GM21528 (cell line): ENCODE results near the gene DNLZ.
"Not testable (repeated sequence)": the region's sequence is repeated elsewhere in the genome, so short reads cannot be mapped to it uniquely, and the experiment has no call there.

ENCODE experiments used
- ATAC-seq: cut with Tn5 transposase; IDR thresholded peaks from one replicate; pipeline ENCODE4 v1.9.1; 2021; ENCODE audit warnings: mild to moderate bottlenecking, moderate library complexity; ENCODE audit not compliant: unreplicated experiment, low FRiP score

DNLZ gene

GRCh38 chr9:136320972-136321371 lies 42.6 kb downstream of the DNLZ start:
- not testable (repeated sequence) for ATAC-seq

GRCh38 chr9:136319955-136320354 lies 43.6 kb downstream of the DNLZ start:
- not testable (repeated sequence) for ATAC-seq

DNA sequence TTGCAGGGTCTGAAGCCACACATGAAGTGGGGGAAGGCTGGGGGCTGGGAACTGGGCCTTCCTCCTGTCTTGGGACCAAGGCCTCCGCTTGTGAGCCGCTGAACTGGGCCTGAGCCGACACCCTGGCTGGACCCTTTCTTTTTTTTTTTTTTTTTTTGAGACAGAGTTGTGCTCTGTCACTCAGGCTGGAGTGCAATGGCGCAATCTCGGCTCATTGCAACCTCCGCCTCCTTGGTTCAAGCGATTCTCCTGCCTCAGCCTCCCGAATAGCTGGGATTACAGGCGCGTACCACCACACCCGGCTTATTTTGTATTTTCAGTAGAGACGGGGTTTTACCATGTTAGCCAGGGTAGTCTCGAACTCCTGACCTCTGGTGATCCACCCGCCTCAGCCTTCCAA lies 44.3 kb downstream of the DNLZ start:
- ATAC-seq = not testable (repeated sequence)

DNA sequence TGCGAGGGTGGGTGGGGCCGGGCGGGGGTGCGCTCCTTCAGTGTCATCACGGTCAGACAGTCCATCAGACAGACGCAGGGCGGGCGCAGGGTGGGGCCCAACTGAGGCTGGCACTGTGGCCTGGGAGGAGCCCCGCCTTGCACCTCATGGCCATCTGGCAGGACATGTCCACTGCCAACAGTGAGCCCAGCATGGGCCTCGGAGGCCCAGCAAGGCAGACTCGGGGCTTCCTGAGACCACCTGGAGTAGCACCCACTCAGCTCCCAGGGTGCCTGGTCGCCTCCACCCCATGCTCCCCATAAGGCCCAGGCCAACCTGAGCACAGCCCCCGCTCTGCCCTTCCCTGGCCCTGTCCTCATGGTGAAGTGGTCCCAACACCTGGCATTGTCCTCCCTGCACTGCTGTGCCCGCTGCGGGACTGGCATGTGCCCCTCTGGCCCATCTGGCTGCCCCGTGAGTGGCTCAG lies 44.7 kb downstream of the DNLZ start:
- ATAC-seq = no peak

DNA sequence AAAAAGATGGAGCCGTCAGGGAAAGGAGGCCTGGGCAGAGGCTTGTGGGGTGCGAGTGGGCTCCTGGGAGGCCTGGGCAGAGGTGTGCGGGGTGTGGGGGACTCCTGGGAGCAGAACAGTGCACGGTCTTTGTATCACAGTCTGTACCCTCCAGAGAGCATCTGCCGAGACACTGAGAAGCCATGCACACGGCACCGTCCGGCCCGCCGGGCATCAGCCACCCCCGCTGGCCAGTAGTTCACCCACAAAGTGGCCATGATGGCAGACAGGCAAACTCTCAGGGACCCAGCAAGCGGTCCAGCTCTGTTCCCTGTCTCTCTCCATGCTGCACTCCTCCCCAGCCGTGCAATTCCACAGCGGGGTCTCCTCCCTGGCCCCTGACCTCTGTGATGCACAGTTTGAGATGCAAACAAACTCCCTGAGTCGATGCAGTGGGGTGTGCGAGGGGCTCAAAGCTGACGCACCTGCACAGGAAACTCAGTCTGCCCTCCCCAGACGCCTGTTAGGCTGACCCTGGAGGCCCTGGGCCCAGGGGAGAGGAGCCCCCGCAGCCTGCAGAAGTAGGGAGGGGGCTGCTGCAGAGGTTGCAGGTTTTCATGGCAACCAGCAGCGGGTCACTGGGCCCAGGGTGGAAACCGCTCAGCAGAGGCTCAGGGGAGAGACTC lies 45.3 kb downstream of the DNLZ start:
- ATAC-seq = no peak

DNA sequence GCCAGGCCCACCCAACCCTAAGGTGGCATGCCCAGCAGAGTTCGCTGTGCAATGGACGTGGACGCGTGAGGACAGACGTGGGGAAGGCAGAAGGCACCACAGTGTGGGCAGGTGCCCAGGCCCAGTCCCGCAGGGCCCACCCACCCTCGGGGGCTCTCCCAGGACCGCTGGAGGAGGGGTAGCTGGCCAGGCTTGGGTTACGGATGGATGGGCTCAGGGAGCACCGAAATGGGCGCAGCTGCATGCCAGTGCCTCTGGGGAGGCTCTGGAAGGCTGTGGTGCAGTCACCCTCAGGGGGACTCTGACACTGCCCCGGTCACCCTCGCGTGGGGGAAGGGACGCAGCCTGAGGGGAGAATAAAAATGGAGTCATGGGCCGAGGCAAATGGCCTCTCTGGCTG lies 45.8 kb downstream of the DNLZ start:
- no peak for ATAC-seq

DNA sequence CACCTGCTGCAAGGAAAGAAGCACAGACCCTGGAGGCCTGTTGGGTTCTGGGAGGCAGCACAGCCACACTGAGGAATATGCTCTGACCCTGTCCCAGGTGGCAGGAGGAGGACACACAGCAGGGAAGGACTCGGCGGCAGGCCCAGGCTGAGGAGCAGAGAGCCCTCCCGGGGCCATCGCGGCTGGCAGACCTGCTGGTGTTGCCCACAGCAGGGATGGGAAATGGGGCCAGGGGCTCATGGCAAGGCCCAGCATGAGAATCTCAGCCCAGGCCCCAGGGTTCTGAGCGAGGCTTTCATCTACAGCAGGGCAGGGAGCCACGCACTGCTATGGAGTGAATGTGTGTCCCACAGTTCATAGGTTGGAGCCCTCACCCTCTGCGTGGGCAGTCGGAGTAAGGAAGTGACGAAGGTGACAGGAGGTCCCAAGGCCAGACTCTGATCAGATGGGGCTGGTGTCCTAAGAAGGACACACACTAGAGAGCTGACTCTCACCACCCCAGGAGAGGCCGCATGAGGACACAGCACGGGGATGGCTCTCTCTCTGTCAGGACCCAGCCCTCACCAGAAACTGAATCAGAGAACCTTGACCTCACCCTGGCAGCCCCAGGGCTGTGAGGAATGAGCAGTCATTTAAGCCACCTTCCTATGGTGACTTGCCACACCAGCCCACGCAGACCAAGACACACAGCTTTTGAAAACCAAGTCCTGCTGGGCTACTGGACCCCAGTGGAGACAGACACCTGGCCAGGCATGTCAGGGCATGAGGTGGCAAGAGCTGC lies 46.5 kb downstream of the DNLZ start:
- ATAC-seq = no peak

DNA sequence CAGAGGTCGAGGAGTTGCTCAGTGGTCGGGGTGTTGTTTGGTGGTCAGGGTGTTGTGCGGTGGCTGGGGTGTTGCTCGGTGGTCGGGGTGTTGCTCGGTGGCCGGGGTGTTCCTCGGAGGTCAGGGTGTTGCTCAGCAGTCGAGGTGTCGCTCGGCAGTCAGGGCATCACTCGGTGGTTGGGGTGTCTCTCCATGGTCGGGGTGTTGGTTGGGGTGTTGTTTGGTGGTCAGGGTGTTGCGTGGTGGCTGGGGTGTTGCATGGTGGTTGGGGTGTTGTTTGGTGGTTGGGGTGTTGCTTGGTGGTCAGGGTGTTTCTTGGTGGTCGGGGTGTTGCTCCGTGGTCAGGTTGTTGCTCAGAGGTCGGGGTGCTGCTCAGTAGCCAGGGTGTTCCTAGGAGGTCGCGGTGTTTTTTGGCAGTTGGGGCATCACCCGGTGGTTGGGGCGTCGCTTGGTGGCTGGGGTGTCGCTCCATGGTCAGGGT lies 47.2 kb downstream of the DNLZ start:
- no peak for ATAC-seq

DNA sequence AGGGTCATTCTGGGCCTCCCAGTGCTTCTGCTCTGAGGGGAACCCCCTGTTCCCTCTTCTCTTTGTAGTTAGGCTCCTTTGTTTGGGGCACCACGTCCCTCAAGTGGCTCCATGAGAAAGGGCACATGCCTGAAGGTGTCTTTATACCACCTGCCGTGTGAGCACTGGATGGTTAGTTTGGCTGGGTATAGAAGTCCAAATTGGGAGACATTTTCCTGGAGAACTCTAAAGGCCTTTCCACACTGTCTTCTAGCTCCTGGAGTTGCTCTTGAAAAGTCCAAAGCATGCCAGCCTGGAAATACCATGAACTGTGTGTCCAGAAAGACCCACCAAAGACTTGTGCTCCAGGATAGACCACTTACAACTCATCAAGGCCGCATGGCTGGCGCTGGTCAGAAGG lies 48.6 kb downstream of the DNLZ start:
- no peak for ATAC-seq

- no peak for ATAC-seq
Measured at GRCh38 chr9:136314056-136314416, 49.5 kb downstream of the DNLZ start.

GRCh38 chr9:136313111-136314055 lies 50.2 kb downstream of the DNLZ start:
- ATAC-seq = no peak

DNA sequence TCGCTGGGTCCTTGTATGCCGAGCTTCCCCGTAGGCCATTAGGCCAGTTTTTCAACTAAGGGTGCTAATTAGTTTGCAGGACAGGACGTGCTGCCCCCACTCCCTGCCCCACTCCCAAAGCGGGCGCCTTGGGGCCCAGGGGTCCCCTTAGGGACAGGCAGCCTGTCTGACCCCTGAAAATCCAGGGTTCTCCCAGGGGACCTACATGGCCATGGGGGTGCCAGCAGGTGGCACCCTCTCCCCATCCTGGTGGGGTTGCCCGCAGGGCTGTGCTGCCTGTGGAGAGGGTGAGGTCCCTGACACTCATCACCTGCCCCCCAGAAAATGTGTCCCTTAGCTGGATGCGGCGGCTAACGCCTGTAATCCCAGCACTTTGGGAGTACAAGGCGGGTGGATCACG lies 51.1 kb downstream of the DNLZ start:
- no peak for ATAC-seq

GRCh38 chr9:136312009-136312375 lies 51.6 kb downstream of the DNLZ start:
- ATAC-seq = no peak

GRCh38 chr9:136311051-136312008 lies 52.2 kb downstream of the DNLZ start:
- ATAC-seq = no peak

DNA sequence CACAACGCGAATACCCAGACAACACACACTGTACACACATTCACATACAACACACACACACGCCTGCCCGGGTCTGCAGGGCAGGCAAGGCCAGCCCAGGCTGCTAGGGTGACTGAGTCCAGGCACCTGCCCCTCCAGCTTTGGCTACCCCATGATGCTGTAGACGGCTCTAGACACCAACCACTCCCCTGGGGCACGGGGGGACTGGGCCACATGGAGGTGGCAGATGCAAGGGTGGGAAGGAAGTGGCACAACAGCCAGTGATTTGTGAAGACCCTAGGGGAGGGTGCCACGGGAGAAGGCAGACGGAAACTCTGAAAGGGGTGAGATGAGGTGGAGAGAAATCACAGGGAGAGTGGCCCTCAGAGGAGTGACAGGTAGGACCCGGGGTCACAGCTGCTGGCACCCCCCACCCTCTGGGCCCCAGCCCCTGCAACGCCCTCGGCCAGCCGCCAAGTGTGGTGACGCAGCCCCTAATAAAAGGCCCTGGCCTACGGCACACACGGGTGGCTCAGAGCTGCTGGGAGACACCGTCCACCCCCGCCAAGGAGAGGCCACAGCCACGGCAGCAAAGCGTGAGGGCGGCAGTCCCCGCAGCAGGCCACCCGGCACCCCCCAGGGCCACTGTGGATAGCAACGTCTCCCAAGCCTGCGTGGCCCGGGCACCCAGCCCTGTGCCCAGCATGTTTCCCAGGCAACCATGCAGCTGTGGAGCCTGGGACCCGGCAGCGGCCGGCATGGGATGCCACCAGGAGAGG lies 53.1 kb downstream of the DNLZ start:
- ATAC-seq = no peak

- ATAC-seq = no peak
Measured at GRCh38 chr9:136309806-136310220, 53.7 kb downstream of the DNLZ start.
